Fibroblast of mammary gland (primary cell): ENCODE measurements around the gene RNU6-9.

Experiments
- DNase-seq: peaks from one replicate; pipeline ENCODE4 v3.0.0-alpha.2; 2010; ENCODE audit warnings: low read depth
- H3K4me3 ChIP-seq: 2 replicates; pipeline ENCODE4 v1.5.1; 2011; ENCODE audit warnings: low read depth, mild to moderate bottlenecking, low read length, moderate library complexity; ENCODE audit not compliant: control insufficient read depth
- CTCF ChIP-seq: conservative IDR thresholded peaks from 2 replicates; pipeline ENCODE4 v1.5.1; 2011; ENCODE audit warnings: low read depth, low read length, inconsistent platforms; ENCODE audit not compliant: control insufficient read depth, insufficient read depth

The RNU6-9 gene

GRCh38 chr19:896999-897398 is 3.7 kb downstream of the RNU6-9 start:
- TF ChIP-seq CTCF, result no peak
- no peak for DNase-seq
- no peak overlapping the region for H3K4me3 ChIP-seq

DNA sequence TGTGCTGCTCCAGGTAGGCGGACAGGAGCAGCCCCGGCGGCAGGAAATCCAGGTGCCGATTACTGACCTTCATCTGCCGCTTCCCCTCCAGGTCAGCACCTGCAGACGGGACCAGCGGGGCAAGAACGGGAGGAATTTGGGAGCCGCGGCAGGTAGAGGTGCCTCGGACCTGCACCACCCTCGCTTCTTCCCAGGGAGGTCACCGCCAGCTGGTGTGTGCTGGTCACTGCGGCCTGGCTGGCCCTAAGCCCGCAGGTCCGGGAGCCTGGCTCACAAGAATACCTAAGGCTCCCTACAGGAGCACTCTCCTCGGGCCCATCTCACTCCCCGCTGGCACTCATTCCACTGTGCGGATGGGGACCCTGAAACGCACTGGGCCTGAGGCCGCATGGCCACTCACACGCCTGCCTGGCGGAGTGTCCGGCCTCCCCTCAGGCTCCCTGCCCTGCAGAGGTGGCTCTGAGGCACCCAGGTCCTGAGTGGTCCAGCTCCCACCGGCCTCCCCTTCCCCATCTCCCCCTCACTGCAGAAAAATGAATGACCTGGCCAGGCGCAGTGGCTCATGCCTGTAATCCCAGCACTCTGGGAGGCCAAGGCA is 4.3 kb downstream of the RNU6-9 start:
- H3K4me3 ChIP-seq, result no peak overlapping the region
- DNase-seq, result no peak
- TF ChIP-seq CTCF, result no peak

GRCh38 chr19:898663-899062 is 5.4 kb downstream of the RNU6-9 start:
- DNase-seq, result no peak
- TF ChIP-seq CTCF, result no peak
- no peak overlapping the region for H3K4me3 ChIP-seq

- TF ChIP-seq CTCF, result no peak
- H3K4me3 ChIP-seq, result no peak overlapping the region
- DNase-seq, result no peak
These were observed 6.2 kb downstream of the RNU6-9 start for GRCh38 chr19:899336-900042.

GRCh38 chr19:900043-900301 is 6.7 kb downstream of the RNU6-9 start:
- no peak overlapping the region for H3K4me3 ChIP-seq
- DNase-seq, result no peak
- TF ChIP-seq CTCF, result no peak

GRCh38 chr19:900302-901111 is 7.2 kb downstream of the RNU6-9 start:
- DNase-seq, result no peak
- H3K4me3 ChIP-seq, result no peak overlapping the region
- TF ChIP-seq CTCF, result no peak
